Measurements from ENCODE around the gene DLX1.

The DLX1 gene

GRCh38 chr2:172070936-172071335 lies 14.4 kb upstream of the DLX1 start:
- no peak overlapping the region for H3K4me3 ChIP-seq (ENCODE audit: low read depth in 1 of 2, low read length in 1 of 2)
- TF ChIP-seq, protein P1, sequence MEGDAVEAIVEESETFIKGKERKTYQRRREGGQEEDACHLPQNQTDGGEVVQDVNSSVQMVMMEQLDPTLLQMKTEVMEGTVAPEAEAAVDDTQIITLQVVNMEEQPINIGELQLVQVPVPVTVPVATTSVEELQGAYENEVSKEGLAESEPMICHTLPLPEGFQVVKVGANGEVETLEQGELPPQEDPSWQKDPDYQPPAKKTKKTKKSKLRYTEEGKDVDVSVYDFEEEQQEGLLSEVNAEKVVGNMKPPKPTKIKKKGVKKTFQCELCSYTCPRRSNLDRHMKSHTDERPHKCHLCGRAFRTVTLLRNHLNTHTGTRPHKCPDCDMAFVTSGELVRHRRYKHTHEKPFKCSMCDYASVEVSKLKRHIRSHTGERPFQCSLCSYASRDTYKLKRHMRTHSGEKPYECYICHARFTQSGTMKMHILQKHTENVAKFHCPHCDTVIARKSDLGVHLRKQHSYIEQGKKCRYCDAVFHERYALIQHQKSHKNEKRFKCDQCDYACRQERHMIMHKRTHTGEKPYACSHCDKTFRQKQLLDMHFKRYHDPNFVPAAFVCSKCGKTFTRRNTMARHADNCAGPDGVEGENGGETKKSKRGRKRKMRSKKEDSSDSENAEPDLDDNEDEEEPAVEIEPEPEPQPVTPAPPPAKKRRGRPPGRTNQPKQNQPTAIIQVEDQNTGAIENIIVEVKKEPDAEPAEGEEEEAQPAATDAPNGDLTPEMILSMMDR (IDR thresholded peaks at IDR 0.05) = no peak
- no peak overlapping the region for H3K27ac ChIP-seq
- H3K36me3 ChIP-seq = no peaks in the 10 kb centered on the region
- no peaks in the 10 kb centered on the region for H3K4me1 ChIP-seq (ENCODE audit: control insufficient read depth in 1 of 2, insufficient read depth in 1 of 2, low read depth in 1 of 2, low read length in 1 of 2)
- no peaks in the 10 kb centered on the region for H3K27me3 ChIP-seq
- no peaks in the 10 kb centered on the region for H3K9me3 ChIP-seq

DNA sequence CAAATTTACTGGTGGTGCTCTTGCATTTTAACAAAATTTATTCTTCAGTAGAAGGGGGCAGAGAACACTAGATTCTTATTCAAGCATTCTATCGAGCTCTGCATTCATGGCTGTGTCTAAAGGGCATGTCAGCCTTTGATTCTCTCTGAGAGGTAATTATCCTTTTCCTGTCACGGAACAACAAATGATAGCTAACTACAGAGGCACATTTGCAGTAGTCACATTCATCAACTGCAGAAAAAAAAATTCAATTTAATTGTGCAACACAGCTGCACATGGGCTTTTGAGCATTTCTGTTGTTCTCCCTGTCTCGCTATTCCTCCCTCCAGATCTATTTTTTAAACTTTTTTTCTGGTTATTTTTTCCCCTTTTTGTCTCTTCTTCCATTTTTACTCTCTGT lies 13.0 kb upstream of the DLX1 start:
- Histone ChIP-seq H3K4me3 (ENCODE audit: low read depth in 1 of 2, low read length in 1 of 2) (no peak overlapping the region), H3K27me3 (peaks cover 12% of the 10 kb centered on the region), H3K9me3 (no peaks in the 10 kb centered on the region), H3K36me3 (no peaks in the 10 kb centered on the region), H3K27ac (no peak overlapping the region), H3K4me1 (ENCODE audit: control insufficient read depth in 1 of 2, insufficient read depth in 1 of 2, low read depth in 1 of 2, low read length in 1 of 2) (no peaks in the 10 kb centered on the region)
- TF ChIP-seq, protein P1 (IDR thresholded peaks at IDR 0.05) = no peak

DNA sequence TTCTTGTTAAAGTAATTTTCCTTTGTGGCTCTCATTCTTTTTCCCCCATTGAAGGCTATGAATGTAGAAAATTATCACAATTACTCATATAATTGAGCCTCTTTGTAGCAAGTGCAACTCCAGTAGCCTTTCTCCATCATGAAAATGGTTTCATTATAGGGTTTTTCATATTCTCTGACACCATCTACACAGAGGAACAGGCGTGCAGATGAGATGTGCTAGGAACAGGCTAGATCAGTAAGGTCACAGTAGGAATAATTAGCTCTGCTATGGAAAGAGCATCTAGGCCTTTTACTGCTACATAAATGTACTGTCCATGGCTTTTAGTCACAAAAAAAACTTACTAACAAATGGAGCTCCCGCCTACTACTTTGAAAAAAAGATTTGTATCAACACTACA lies 12.6 kb upstream of the DLX1 start:
- peaks cover 16% of the 10 kb centered on the region for H3K27me3 ChIP-seq
- no peaks in the 10 kb centered on the region for H3K36me3 ChIP-seq
- TF ChIP-seq, protein P1 (IDR thresholded peaks at IDR 0.05) = no peak
- no peak overlapping the region for H3K27ac ChIP-seq
- no peak overlapping the region for H3K4me3 ChIP-seq (ENCODE audit: low read depth in 1 of 2, low read length in 1 of 2)
- H3K4me1 ChIP-seq (ENCODE audit: control insufficient read depth in 1 of 2, insufficient read depth in 1 of 2, low read depth in 1 of 2, low read length in 1 of 2) = no peaks in the 10 kb centered on the region
- H3K9me3 ChIP-seq = no peaks in the 10 kb centered on the region

DNA sequence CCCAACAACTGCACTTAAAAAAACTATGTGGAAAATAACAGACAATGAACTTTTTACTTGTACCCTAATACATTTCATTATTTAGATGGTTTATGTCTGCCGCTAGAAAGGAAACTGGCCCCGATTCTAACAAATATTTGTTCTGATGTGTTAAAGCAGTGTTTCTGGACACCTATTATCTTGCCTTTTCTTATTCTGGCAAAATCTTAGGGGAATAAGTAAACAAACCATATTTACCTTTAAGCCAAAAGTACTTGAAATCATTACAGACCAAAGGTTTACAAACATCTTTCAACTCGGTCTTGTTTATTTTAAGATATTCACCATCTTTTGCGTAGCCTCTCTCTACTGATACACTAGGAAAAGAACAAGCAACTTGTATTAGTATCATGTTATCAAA lies 11.8 kb upstream of the DLX1 start:
- H3K4me1 ChIP-seq (ENCODE audit: control insufficient read depth in 1 of 2, insufficient read depth in 1 of 2, low read depth in 1 of 2, low read length in 1 of 2) = no peaks in the 10 kb centered on the region
- H3K27me3 ChIP-seq = peaks cover 24% of the 10 kb centered on the region
- no peaks in the 10 kb centered on the region for H3K9me3 ChIP-seq
- no peak overlapping the region for H3K27ac ChIP-seq
- H3K36me3 ChIP-seq = no peaks in the 10 kb centered on the region
- TF ChIP-seq, protein P1 (IDR thresholded peaks at IDR 0.05) = no peak
- H3K4me3 ChIP-seq (ENCODE audit: low read depth in 1 of 2, low read length in 1 of 2) = no peak overlapping the region

DNA sequence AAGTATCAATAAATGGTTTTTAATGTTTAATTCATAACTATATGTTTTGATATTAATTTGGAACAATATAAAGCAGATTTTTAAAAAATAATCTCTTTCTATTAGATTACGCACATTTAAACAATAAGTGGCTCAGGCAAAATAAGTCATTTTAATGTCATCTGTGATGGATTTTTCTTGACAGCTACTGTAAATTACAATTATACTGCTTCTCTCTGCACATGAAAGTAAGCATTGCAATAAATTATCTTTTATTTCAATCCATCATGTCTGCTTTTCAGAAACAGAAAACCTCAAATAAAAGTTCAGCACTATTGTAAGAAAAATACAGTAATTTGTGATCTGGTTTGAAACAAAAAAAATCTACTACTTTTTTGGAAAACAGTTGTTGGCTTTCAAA lies 11.1 kb upstream of the DLX1 start:
- H3K4me1 ChIP-seq (ENCODE audit: control insufficient read depth in 1 of 2, insufficient read depth in 1 of 2, low read depth in 1 of 2, low read length in 1 of 2) = no peaks in the 10 kb centered on the region
- H3K36me3 ChIP-seq = no peaks in the 10 kb centered on the region
- TF ChIP-seq, protein P1 (IDR thresholded peaks at IDR 0.05) = no peak
- H3K27ac ChIP-seq = no peak overlapping the region
- no peaks in the 10 kb centered on the region for H3K9me3 ChIP-seq
- H3K27me3 ChIP-seq = peaks cover 31% of the 10 kb centered on the region
- no peak overlapping the region for H3K4me3 ChIP-seq (ENCODE audit: low read depth in 1 of 2, low read length in 1 of 2)

DNA sequence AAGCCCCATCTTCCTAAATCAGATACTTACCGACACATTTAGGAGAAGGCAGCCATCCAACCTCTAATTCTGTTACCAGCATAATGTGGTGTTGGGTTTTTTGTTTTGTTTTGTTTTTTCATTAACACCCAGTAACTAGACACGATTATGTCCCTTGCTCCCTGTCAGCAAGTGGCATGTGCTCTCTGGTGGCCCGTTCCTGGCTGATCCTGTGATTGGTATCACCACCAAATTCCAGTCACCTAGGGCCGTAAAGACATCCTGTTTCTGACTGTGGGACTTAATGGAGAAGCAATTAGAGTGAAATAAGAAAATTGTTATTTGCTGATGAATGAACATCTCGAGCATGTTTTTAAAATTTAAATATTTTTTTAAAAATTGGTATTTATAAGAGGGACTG lies 5.9 kb upstream of the DLX1 start:
- peaks cover 36 to 41% of the 10 kb centered on the region in 2 experiments for H3K4me1 ChIP-seq (ENCODE audit: control insufficient read depth in 1 of 2, insufficient read depth in 1 of 2, low read depth in 1 of 2, low read length in 1 of 2)
- H3K27ac ChIP-seq = no peak overlapping the region
- peak overlapping the region in 1 of 2 experiments; percentile 64 for H3K4me3 ChIP-seq (ENCODE audit: low read depth in 1 of 2, low read length in 1 of 2)
- no peaks in the 10 kb centered on the region for H3K36me3 ChIP-seq
- TF ChIP-seq, protein P1 (IDR thresholded peaks at IDR 0.05) = no peak
- H3K27me3 ChIP-seq = peaks cover 83% of the 10 kb centered on the region
- H3K9me3 ChIP-seq = no peaks in the 10 kb centered on the region
